ENCODE data around the gene C19orf25. TPM values are rescaled to one million over a fixed set of nuclear protein-coding genes. Genes with fewer than 3 reads are reported as not detected.
"Not testable (repeated sequence)": the region's sequence is repeated elsewhere in the genome, so short reads cannot be mapped to it uniquely, and the experiment has no call there.

C19orf25 gene
- total RNA-seq, 1 donor: 30.0 TPM

- H3K4me1 ChIP-seq (ENCODE audit: insufficient read depth, low read length): no peaks in the 10 kb centered on the region
- no peak for DNase-seq (ENCODE audit: insufficient read length, low spot score, missing footprints)
- H3K4me3 ChIP-seq (ENCODE audit: insufficient read depth, low read length): no peak overlapping the region
- no peaks in the 10 kb centered on the region for H3K36me3 ChIP-seq (ENCODE audit: insufficient read depth, low read length)
- H4K20me1 ChIP-seq (ENCODE audit: insufficient read depth, low read length): no peaks in the 10 kb centered on the region
- no peak overlapping the region for H2AFZ ChIP-seq (ENCODE audit: low read length)
- no peak for TF ChIP-seq CTCF (IDR thresholded peaks at IDR 0.05; ENCODE audit: extremely low read depth, low read depth, low read length)
- H3K9me3 ChIP-seq (ENCODE audit: low read depth, low read length): peaks cover 2% of the 10 kb centered on the region
- no peak overlapping the region for H3K27ac ChIP-seq (ENCODE audit: low read depth, low read length)
- no peaks in the 10 kb centered on the region for H3K79me2 ChIP-seq (ENCODE audit: insufficient read depth, low read length)
- H3K4me2 ChIP-seq (ENCODE audit: insufficient read depth, low read length): no peak overlapping the region
- peaks cover 26% of the 10 kb centered on the region for H3K27me3 ChIP-seq (ENCODE audit: insufficient read depth, low read length)
These were observed 22.2 kb upstream of the C19orf25 start for GRCh38 chr19:1501200-1501595.

GRCh38 chr19:1499231-1499630 lies 20.2 kb upstream of the C19orf25 start:
- not testable (repeated sequence) for H3K4me1 ChIP-seq (ENCODE audit: insufficient read depth, low read length); H2AFZ ChIP-seq (ENCODE audit: low read length); DNase-seq (ENCODE audit: insufficient read length, low spot score, missing footprints); H3K4me2 ChIP-seq (ENCODE audit: insufficient read depth, low read length); H3K4me3 ChIP-seq (ENCODE audit: insufficient read depth, low read length); H3K79me2 ChIP-seq (ENCODE audit: insufficient read depth, low read length); H3K27ac ChIP-seq (ENCODE audit: low read depth, low read length); H3K36me3 ChIP-seq (ENCODE audit: insufficient read depth, low read length); H4K20me1 ChIP-seq (ENCODE audit: insufficient read depth, low read length); H3K9me3 ChIP-seq (ENCODE audit: low read depth, low read length)
- peaks cover 22% of the 10 kb centered on the region for H3K27me3 ChIP-seq (ENCODE audit: insufficient read depth, low read length)

GRCh38 chr19:1497578-1498235 lies 18.7 kb upstream of the C19orf25 start:
- Histone ChIP-seq H3K36me3 (ENCODE audit: insufficient read depth, low read length) (no peaks in the 10 kb centered on the region), H4K20me1 (ENCODE audit: insufficient read depth, low read length) (no peaks in the 10 kb centered on the region), H3K9me3 (ENCODE audit: low read depth, low read length) (no peaks in the 10 kb centered on the region), H3K27ac (ENCODE audit: low read depth, low read length) (no peak overlapping the region), H3K27me3 (ENCODE audit: insufficient read depth, low read length) (peaks cover 9% of the 10 kb centered on the region), H2AFZ (ENCODE audit: low read length) (no peak overlapping the region), H3K4me3 (ENCODE audit: insufficient read depth, low read length) (no peak overlapping the region), H3K79me2 (ENCODE audit: insufficient read depth, low read length) (no peaks in the 10 kb centered on the region), H3K4me2 (ENCODE audit: insufficient read depth, low read length) (no peak overlapping the region), H3K4me1 (ENCODE audit: insufficient read depth, low read length) (no peaks in the 10 kb centered on the region)
- TF ChIP-seq CTCF (IDR thresholded peaks at IDR 0.05; ENCODE audit: extremely low read depth, low read depth, low read length): no peak
- no peak for DNase-seq (ENCODE audit: insufficient read length, low spot score, missing footprints)

GRCh38 chr19:1496714-1497577 lies 17.9 kb upstream of the C19orf25 start:
- H3K4me3 ChIP-seq (ENCODE audit: insufficient read depth, low read length): no peak overlapping the region
- H3K79me2 ChIP-seq (ENCODE audit: insufficient read depth, low read length): no peaks in the 10 kb centered on the region
- H4K20me1 ChIP-seq (ENCODE audit: insufficient read depth, low read length): no peaks in the 10 kb centered on the region
- no peaks in the 10 kb centered on the region for H3K36me3 ChIP-seq (ENCODE audit: insufficient read depth, low read length)
- DNase-seq (ENCODE audit: insufficient read length, low spot score, missing footprints): no peak
- no peaks in the 10 kb centered on the region for H3K4me1 ChIP-seq (ENCODE audit: insufficient read depth, low read length)
- no peak overlapping the region for H3K4me2 ChIP-seq (ENCODE audit: insufficient read depth, low read length)
- no peak for TF ChIP-seq CTCF (IDR thresholded peaks at IDR 0.05; ENCODE audit: extremely low read depth, low read depth, low read length)
- H3K27ac ChIP-seq (ENCODE audit: low read depth, low read length): no peak overlapping the region
- no peaks in the 10 kb centered on the region for H3K9me3 ChIP-seq (ENCODE audit: low read depth, low read length)
- H2AFZ ChIP-seq (ENCODE audit: low read length): no peak overlapping the region
- peaks cover 9% of the 10 kb centered on the region for H3K27me3 ChIP-seq (ENCODE audit: insufficient read depth, low read length)
